Activated T-helper 17 cell treated with anti-CD3 and anti-CD28 coated beads, Interleukin-2, amount 50 U/mL, for 72 hours (primary cell): ENCODE measurements around the gene SLC8A2. TPM values are rescaled to one million over a fixed set of nuclear protein-coding genes. Genes with fewer than 3 reads are reported as not detected.
A peak's percentile ranks its signal among the peaks of the same experiment; 100 is the strongest.

Source experiments
- ATAC-seq: fragments of 150-1000 bp; cut with Tn5 transposase; replicated peaks from 2 replicates; pipeline ENCODE4 v1.10.0; 2021; ENCODE audit warnings: mild to moderate bottlenecking, moderate library complexity
- H3K27ac Mint-ChIP-seq: one replicate; pipeline ENCODE4 v1.8.0; 2022; ENCODE audit warnings: mixed read lengths
- H3K27me3 Mint-ChIP-seq: one replicate; pipeline ENCODE4 v1.8.0; 2022; ENCODE audit warnings: mixed read lengths
- H3K36me3 Mint-ChIP-seq: one replicate; pipeline ENCODE4 v1.8.0; 2022; ENCODE audit warnings: low read depth, mild to moderate bottlenecking, mixed read lengths
- H3K4me1 Mint-ChIP-seq: one replicate; pipeline ENCODE4 v1.8.0; 2022; ENCODE audit warnings: mixed read lengths
- H3K4me3 Mint-ChIP-seq: one replicate; pipeline ENCODE4 v1.8.0; 2022; ENCODE audit warnings: mild to moderate bottlenecking, mixed read lengths
- H3K9me3 Mint-ChIP-seq: one replicate; pipeline ENCODE4 v1.8.0; 2022; ENCODE audit warnings: mixed read lengths
- total RNA-seq, 2 donors: library from RNA; stranded (reverse); gene quantifications; one replicate each; pipeline ENCODE4 v1.2.3, GENCODE V29; 2022

Gene SLC8A2
- total RNA-seq, 2 donors from 2014 or later, result 0.06 to 0.50 TPM

- peak overlapping the region; percentile 63 for H3K27ac Mint-ChIP-seq
- H3K4me1 Mint-ChIP-seq, result no peaks in the 10 kb centered on the region
- no peaks in the 10 kb centered on the region for H3K27me3 Mint-ChIP-seq
- no peak overlapping the region for H3K4me3 Mint-ChIP-seq
- no peaks in the 10 kb centered on the region for H3K9me3 Mint-ChIP-seq
- peaks cover 7% of the 10 kb centered on the region for H3K36me3 Mint-ChIP-seq
- ATAC-seq, result no peak
Observed at GRCh38 chr19:47495478-47496372, 24.0 kb upstream of the SLC8A2 start.

- no peaks in the 10 kb centered on the region for H3K27me3 Mint-ChIP-seq
- H3K9me3 Mint-ChIP-seq, result no peaks in the 10 kb centered on the region
- no peak overlapping the region for H3K4me3 Mint-ChIP-seq
- peaks cover 10% of the 10 kb centered on the region for H3K36me3 Mint-ChIP-seq
- ATAC-seq, result no peak
- peaks cover 6% of the 10 kb centered on the region for H3K4me1 Mint-ChIP-seq
- H3K27ac Mint-ChIP-seq, result no peak overlapping the region
Observed at GRCh38 chr19:47494729-47495128, 23.0 kb upstream of the SLC8A2 start.

GRCh38 chr19:47494211-47494547 is 22.5 kb upstream of the SLC8A2 start:
- no peaks in the 10 kb centered on the region for H3K9me3 Mint-ChIP-seq
- no peaks in the 10 kb centered on the region for H3K27me3 Mint-ChIP-seq
- no peak for ATAC-seq
- H3K36me3 Mint-ChIP-seq, result peaks cover 10% of the 10 kb centered on the region
- H3K4me1 Mint-ChIP-seq, result peaks cover 6% of the 10 kb centered on the region
- H3K4me3 Mint-ChIP-seq, result no peak overlapping the region
- H3K27ac Mint-ChIP-seq, result no peak overlapping the region

GRCh38 chr19:47493378-47494210 is 21.9 kb upstream of the SLC8A2 start:
- peak overlapping the region; percentile 53 for H3K27ac Mint-ChIP-seq
- peaks cover 10% of the 10 kb centered on the region for H3K36me3 Mint-ChIP-seq
- H3K27me3 Mint-ChIP-seq, result no peaks in the 10 kb centered on the region
- no peak for ATAC-seq
- H3K4me3 Mint-ChIP-seq, result no peak overlapping the region
- peaks cover 6% of the 10 kb centered on the region for H3K4me1 Mint-ChIP-seq
- no peaks in the 10 kb centered on the region for H3K9me3 Mint-ChIP-seq

GRCh38 chr19:47492571-47493377 is 21.1 kb upstream of the SLC8A2 start:
- Mint-ChIP-seq H3K36me3 (peaks cover 10% of the 10 kb centered on the region), H3K27ac (peak overlapping the region; percentile 53), H3K9me3 (no peaks in the 10 kb centered on the region), H3K4me3 (no peak overlapping the region), H3K27me3 (no peaks in the 10 kb centered on the region), H3K4me1 (peaks cover 6% of the 10 kb centered on the region)
- ATAC-seq, result no peak

DNA sequence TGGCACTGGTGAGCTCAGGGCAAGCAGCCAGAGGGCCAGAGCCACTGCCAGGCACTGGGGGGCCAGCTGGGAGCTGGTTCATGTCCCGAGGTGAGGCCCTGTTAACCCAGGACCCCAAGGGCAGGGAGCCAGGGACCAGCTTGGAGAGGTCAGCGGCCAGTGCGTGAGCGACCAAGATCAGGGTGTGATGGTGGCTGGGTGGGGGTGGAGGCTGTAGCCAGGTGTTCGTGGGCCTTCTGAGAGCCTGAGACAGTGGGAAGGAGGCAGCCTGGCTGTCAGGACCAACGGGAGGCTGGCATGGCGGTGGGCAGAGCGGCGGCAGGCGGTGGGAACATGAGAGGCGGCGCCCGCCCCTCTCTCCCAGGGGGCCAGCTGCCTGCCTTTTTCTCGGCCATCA is 20.4 kb upstream of the SLC8A2 start:
- Mint-ChIP-seq H3K4me3 (no peak overlapping the region), H3K4me1 (peaks cover 6% of the 10 kb centered on the region), H3K27me3 (no peaks in the 10 kb centered on the region), H3K9me3 (no peaks in the 10 kb centered on the region), H3K27ac (no peak overlapping the region), H3K36me3 (peaks cover 10% of the 10 kb centered on the region)
- ATAC-seq, result no peak

DNA sequence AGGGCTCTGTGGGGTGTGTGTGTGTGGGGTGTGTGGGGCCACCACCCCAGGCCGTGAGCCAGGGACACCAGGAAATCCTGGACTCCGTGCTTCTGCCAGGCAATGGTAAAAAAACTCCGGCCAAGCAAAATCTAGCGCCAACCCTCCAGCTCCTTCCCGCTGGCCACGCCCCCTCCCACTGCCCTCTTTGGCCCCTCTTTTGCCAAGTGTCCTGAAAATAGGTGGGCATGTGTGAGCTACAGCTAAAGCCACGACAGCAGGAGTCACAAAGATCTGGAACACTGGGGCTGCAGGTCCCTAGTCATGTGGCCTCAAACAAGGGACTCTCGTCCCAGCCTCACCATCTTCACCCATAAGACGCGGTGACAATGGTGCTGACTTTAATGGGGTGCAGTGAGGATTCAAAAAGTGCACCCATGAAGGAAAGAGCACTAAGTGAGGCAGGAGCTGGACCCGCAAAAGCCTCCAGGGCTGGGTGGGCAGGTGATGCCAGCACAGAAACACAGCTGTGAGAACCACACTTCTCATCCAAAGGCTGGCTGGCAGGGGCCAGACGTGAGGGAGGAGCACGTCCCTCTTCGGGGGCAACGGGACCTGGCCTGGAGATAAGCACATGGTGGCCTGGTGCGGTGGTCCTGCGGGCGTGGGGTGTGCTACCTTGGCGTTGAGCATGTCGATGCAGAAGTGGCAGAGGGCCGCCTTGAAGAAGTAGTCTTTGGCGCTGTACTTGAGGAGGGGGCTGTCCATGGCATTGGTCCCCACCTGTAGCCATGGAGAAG is 19.9 kb upstream of the SLC8A2 start:
- H3K9me3 Mint-ChIP-seq, result no peaks in the 10 kb centered on the region
- peaks cover 6% of the 10 kb centered on the region for H3K4me1 Mint-ChIP-seq
- H3K36me3 Mint-ChIP-seq, result peaks cover 10% of the 10 kb centered on the region
- no peak overlapping the region for H3K4me3 Mint-ChIP-seq
- H3K27me3 Mint-ChIP-seq, result no peaks in the 10 kb centered on the region
- no peak for ATAC-seq
- no peak overlapping the region for H3K27ac Mint-ChIP-seq

DNA sequence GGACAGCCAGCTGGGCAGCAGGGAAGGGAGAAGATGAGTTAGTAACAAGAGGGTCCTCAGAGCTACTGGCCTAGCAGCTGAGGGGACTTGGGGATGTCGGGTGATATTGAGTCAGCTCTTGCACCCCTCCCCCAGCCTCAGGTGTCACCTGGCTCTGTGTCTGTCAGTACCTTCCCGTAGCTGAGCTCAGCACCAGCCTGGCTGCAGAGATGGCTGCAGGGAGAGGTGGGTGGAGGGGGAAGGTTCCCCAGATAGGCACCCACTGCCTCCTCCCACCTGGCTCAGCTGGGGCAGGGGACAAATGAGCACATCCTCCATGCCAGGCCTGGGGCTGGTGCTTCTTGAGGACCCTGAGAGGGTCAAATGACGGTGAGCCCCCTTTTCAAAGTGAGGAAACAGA is 19.2 kb upstream of the SLC8A2 start:
- ATAC-seq, result no peak
- peaks cover 6% of the 10 kb centered on the region for H3K4me1 Mint-ChIP-seq

DNA sequence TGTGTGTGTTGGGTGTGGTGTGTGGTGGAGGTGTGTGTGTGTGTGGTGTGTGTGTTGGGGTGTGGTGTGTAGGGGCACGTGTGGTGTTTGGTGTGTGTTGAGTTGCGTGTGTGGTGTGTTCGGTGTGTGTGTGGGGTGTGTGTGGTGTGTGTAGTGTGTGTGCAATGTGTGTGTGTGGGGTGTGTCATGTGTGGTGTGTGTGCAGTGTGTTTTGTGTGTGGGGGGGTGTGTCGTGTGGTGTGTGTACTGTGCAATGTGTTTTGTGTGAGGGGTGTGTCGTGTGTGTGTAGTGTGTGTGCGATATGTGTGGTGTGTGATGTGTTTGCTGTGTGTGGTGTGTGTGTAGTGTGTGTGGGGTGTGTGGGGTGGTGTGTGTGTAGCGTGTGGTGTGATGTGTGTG is 18.3 kb upstream of the SLC8A2 start:
- no peaks in the 10 kb centered on the region for H3K9me3 Mint-ChIP-seq
- H3K36me3 Mint-ChIP-seq, result peaks cover 14% of the 10 kb centered on the region
- no peak for ATAC-seq
- no peaks in the 10 kb centered on the region for H3K27me3 Mint-ChIP-seq
- H3K27ac Mint-ChIP-seq, result peak overlapping the region; percentile 3
- no peak overlapping the region for H3K4me3 Mint-ChIP-seq
- peaks cover 12% of the 10 kb centered on the region for H3K4me1 Mint-ChIP-seq

More for the DNA sequence above, 19.2 kb upstream of the SLC8A2 start:
- H3K4me3 Mint-ChIP-seq, result no peak overlapping the region
- H3K9me3 Mint-ChIP-seq, result no peaks in the 10 kb centered on the region
- peaks cover 10% of the 10 kb centered on the region for H3K36me3 Mint-ChIP-seq
- no peaks in the 10 kb centered on the region for H3K27me3 Mint-ChIP-seq
- peak overlapping the region; percentile 3 for H3K27ac Mint-ChIP-seq

DNA sequence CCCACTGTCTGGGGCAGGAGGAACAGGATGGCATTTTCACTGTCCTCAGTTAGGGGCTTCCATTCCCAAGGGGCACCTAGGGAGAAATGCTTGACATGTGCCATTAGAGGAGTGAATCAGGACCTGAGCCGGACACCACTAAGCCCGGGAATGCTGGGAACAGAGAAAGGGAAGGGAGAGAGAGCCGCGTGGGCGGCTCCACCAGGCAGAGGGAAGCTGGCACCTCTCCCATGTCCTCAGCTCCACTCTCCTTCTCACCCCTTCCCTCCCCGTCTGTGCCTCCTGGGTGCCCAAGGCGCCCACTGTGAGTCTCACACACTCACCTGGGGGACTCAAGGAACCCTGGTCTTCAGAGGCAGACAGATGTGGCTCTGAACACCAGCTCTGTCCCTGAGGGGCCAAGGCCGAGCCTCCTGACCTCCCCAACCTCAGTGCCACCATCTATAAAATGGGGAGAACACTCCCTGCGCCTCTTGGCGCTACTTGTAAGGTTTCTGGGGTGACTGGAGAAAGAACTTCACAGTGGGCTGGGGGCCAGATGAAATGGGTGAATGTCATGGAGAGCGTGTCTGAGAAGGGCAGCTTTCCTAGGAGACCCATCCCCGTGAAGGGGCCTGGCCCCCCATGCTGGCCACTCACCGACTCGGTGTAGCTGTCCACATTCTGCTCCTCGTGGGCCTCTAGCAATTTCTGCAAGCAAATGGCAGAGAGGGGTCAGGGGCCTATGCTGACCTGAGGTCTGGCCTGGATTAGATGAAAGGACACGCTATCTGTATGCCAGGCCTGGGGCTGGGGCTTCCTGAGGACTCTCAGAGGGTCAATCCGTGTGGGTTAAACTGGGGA is 17.6 kb upstream of the SLC8A2 start:
- no peaks in the 10 kb centered on the region for H3K27me3 Mint-ChIP-seq
- no peak for ATAC-seq
- no peak overlapping the region for H3K27ac Mint-ChIP-seq
- peaks cover 19% of the 10 kb centered on the region for H3K36me3 Mint-ChIP-seq
- H3K4me3 Mint-ChIP-seq, result no peak overlapping the region
- H3K9me3 Mint-ChIP-seq, result no peaks in the 10 kb centered on the region
- H3K4me1 Mint-ChIP-seq, result peaks cover 14% of the 10 kb centered on the region

DNA sequence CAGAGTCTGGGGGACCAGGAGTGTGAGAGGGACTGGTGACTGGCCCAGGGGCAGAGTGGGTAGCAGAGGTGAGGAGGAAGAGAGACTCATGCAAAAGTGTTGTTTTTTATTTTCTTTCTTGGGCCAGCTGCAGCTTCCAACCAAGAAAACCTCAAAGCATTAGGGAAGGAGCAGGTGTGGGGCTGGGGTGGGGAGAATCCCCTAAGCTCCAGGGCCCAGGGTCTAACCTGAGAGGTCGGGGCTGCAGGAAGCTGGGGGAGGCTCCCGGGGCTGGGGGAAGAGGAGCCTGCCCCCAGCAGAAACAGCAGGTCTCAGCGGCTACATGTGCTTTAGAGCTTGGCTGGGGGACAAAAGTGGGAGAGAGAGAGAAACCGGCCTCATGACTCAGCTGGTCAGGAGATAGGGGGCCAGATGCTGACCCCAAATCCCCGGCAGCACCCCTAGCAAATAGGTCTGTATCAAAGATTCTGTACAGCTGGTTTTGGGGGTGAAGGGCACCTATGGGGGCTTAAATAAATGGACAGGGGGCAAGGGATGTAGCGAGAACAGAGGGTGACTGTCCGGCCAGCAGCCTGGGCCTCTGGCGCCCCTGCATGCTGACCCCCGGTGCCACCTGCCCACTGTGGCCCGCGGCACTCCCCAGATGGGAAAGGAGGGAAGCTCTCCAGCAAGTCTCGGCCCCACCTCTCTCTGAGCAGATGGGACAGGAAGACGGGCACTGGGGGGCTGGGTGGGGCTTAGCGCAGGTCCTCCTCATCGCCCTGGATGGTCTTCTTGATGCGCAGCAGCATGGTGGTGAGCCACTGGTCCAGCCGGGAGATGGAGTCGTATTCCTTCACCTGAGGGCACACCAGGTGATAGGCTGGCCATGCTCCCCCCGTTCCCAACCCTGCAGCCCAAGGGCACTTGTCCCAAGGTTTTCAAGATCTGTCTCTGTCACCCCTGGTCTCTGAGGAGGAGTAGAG is 16.1 kb upstream of the SLC8A2 start:
- H3K4me3 Mint-ChIP-seq, result no peak overlapping the region
- no peak for ATAC-seq
- peaks cover 24% of the 10 kb centered on the region for H3K36me3 Mint-ChIP-seq

DNA sequence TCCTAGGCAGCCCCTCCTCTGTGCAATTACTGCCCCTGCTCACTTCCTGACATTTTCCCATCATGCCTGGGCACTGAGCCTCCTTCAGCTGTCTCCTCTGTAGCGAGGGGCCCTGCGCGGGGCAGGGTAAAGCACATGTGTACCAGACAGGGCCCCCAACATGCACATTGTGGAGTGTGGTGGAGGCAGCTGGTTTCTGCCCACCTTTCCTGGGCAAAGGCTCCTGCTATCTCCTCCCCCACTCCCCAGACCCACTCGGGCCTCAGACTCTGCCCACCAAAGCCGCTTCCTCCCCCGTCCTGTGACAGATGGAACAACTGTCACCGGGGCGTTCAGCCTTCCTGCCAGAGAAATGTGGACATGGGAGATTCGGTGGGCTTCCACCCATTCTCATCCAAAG is 15.2 kb upstream of the SLC8A2 start:
- ATAC-seq, result no peak
- no peaks in the 10 kb centered on the region for H3K27me3 Mint-ChIP-seq

More for the DNA sequence above, 16.1 kb upstream of the SLC8A2 start:
- no peaks in the 10 kb centered on the region for H3K27me3 Mint-ChIP-seq
- no peaks in the 10 kb centered on the region for H3K9me3 Mint-ChIP-seq
- peak overlapping the region; percentile 57 for H3K27ac Mint-ChIP-seq
- peaks cover 23% of the 10 kb centered on the region for H3K4me1 Mint-ChIP-seq

More for the DNA sequence above, 15.2 kb upstream of the SLC8A2 start:
- no peak overlapping the region for H3K4me3 Mint-ChIP-seq
- peak overlapping the region; percentile 57 for H3K27ac Mint-ChIP-seq
- H3K9me3 Mint-ChIP-seq, result no peaks in the 10 kb centered on the region
- H3K4me1 Mint-ChIP-seq, result peaks cover 23% of the 10 kb centered on the region
- peaks cover 24% of the 10 kb centered on the region for H3K36me3 Mint-ChIP-seq
